CD4-positive, alpha-beta T cell (primary cell): Measurements from ENCODE around the gene PFDN2. TPM values are rescaled to one million over a fixed set of nuclear protein-coding genes. Genes with fewer than 3 reads are reported as not detected.
A peak's percentile ranks its signal among the peaks of the same experiment; 100 is the strongest.

Experiments used
- ATAC-seq: fragments of 200-7000 bp; cut with Tn5 transposase; one replicate; pipeline ENCODE4 v1.10.0; 2022; ENCODE audit warnings: mild to moderate bottlenecking; ENCODE audit not compliant: poor library complexity
- CTCF ChIA-PET: fragments of 350-600 bp; sonication (Branson Sonifier 250); formaldehyde crosslinking; loops from one replicate; lab custom pipeline; 2021; ENCODE audit warnings: antibody characterized with exemption, inconsistent platforms; lab: Charles Lee
- POLR2A ChIA-PET: fragments of 350-600 bp; sonication (Branson Sonifier 250); formaldehyde crosslinking; loops from one replicate; lab custom pipeline; 2021; ENCODE audit warnings: antibody characterized with exemption, inconsistent platforms; lab: Charles Lee
- DNase-seq, 14 experiments: peaks; one replicate each; pipeline ENCODE4 v3.0.0-alpha.2; 2013 to 2020; ENCODE audit warnings: mixed read lengths in 2 of 14
- H3K27ac ChIP-seq, 2 donors: one replicate each; pipeline versions ENCODE4 v1.5.1 to v1.7.0; 2013; ENCODE audit warnings: low read length in 2 of 2, low read depth in 1 of 2, mild to moderate bottlenecking in 1 of 2
- H3K27me3 ChIP-seq, 2 experiments: 1 replicate in 1 of 2; 2 replicates in 1 of 2; pipeline versions ENCODE4 v1.6.1 to v1.7.0; 2013; ENCODE audit warnings: low read length in 2 of 2, control low read depth in 1 of 2, mild to moderate bottlenecking in 1 of 2, moderate library complexity in 1 of 2; ENCODE audit not compliant: insufficient read depth in 2 of 2, control insufficient read depth in 1 of 2
- H3K36me3 ChIP-seq: one replicate; pipeline ENCODE4 v1.6.1; 2013; ENCODE audit warnings: low read length, control low read depth; ENCODE audit not compliant: insufficient read depth
- H3K4me1 ChIP-seq: one replicate; pipeline ENCODE4 v1.6.1; 2013; ENCODE audit warnings: low read length, control low read depth; ENCODE audit not compliant: insufficient read depth
- H3K4me3 ChIP-seq: one replicate; pipeline ENCODE4 v1.5.1; 2013; ENCODE audit warnings: mild to moderate bottlenecking, low read length, moderate library complexity
- H3K9me3 ChIP-seq, 2 experiments: 1 replicate in 1 of 2; 2 replicates in 1 of 2; pipeline versions ENCODE4 v1.6.1 to v1.7.0; 2013; ENCODE audit warnings: low read length in 2 of 2, mild to moderate bottlenecking in 2 of 2, control low read depth in 1 of 2, moderate library complexity in 1 of 2; ENCODE audit not compliant: control insufficient read depth in 1 of 2, insufficient read depth in 1 of 2
- H3K27ac Mint-ChIP-seq: one replicate; pipeline ENCODE4 v1.8.0; 2020; ENCODE audit warnings: mixed read lengths
- H3K27me3 Mint-ChIP-seq: one replicate; pipeline ENCODE4 v1.8.0; 2021; ENCODE audit warnings: mixed read lengths
- H3K36me3 Mint-ChIP-seq: one replicate; pipeline ENCODE4 v1.8.0; 2021; ENCODE audit warnings: low read depth, mixed read lengths
- H3K4me1 Mint-ChIP-seq: one replicate; pipeline ENCODE4 v1.8.0; 2021; ENCODE audit warnings: low read depth, mixed read lengths
- H3K4me3 Mint-ChIP-seq: one replicate; pipeline ENCODE4 v1.8.0; 2020; ENCODE audit warnings: mild to moderate bottlenecking, mixed read lengths
- H3K9me3 Mint-ChIP-seq: one replicate; pipeline ENCODE4 v1.8.0; 2020; ENCODE audit warnings: mixed read lengths
- CTCF ChIP-seq: fragments of 200-600 bp; IDR thresholded peaks from one replicate; pipeline ENCODE4 v1.8.0; 2022; ENCODE audit warnings: antibody characterized with exemption, mild to moderate bottlenecking
- intact Hi-C, 2 experiments: fragments of 100-400 bp; cut with DNase I in 1 of 2; cut with micrococcal nuclease in 1 of 2; formaldehyde crosslinking; loops; one replicate each; pipeline versions ENCODE4 v1.15.1 to v1.9.0; 2023 to 2025; cut with DNase I, micrococcal nuclease
- total RNA-seq, 174 experiments: library from RNA in 2 of 174; stranded (reverse) in 2 of 174; gene quantifications; one replicate each; pipeline ENCODE4 v1.2.3 and lab custom pipeline; 2021 to 2026

Gene PFDN2
- total RNA-seq, 2 experiments from 2014 or later: 46.2 to 57.7 TPM

GRCh38 chr1:161139766-161140165 is 21.9 kb upstream of the PFDN2 start:
- Mint-ChIP-seq H3K27me3 (no peaks in the 10 kb centered on the region), H3K36me3 (no peaks in the 10 kb centered on the region), H3K9me3 (no peaks in the 10 kb centered on the region), H3K27ac (no peak overlapping the region), H3K4me1 (peaks cover 6% of the 10 kb centered on the region), H3K4me3 (no peak overlapping the region)
- ATAC-seq: peak; percentile 72
- ChIA-PET POLR2A (no interaction called here), CTCF (interaction anchor here (1.0 to 1.3 kb wide), 3 partner anchors 15 to 86 kb away, joined by 3 to 5 read pairs (median 3); no protein-coding TSS in a partner anchor)
- DNase-seq: peak in 8 of 14 experiments; percentile 26 to 73 (median 50)
- Histone ChIP-seq H3K27ac (no peak overlapping the region), H3K36me3 (no peaks in the 10 kb centered on the region), H3K4me1 (peaks cover 2% of the 10 kb centered on the region), H3K9me3 (no peaks in the 10 kb centered on the region), H3K27me3 (no peaks in the 10 kb centered on the region), H3K4me3 (no peak overlapping the region)
- peak; percentile 67 for TF ChIP-seq CTCF
- intact Hi-C loops: loop anchor here in 1 of 2 experiments (2.0 to 10.0 kb wide), 3 partner anchors 143 to 855 kb away; partner anchors contain the start of gene PEX19

- ChIA-PET POLR2A (interaction anchor here (1.0 to 3.3 kb wide), 3 partner anchors 11 to 21 kb away, joined by 4 to 11 read pairs (median 4); partner anchors contain the start of genes NIT1, PFDN2 and UFC1), CTCF (interaction anchor here (0.7 to 1.3 kb wide), 3 partner anchors 41 to 67 kb away, joined by 3 to 5 read pairs (median 3); no protein-coding TSS in a partner anchor)
- no peaks in the 10 kb centered on the region for H3K36me3 Mint-ChIP-seq
- peak overlapping the region; percentile 50 for H3K27ac Mint-ChIP-seq
- Histone ChIP-seq H3K4me3 (no peak overlapping the region), H3K27ac (no peak overlapping the region), H3K36me3 (no peaks in the 10 kb centered on the region), H3K9me3 (no peaks in the 10 kb centered on the region), H3K27me3 (no peaks in the 10 kb centered on the region), H3K4me1 (peaks cover 14% of the 10 kb centered on the region)
- ATAC-seq: no peak
- no peak for DNase-seq
- no peak overlapping the region for H3K4me3 Mint-ChIP-seq
- TF ChIP-seq CTCF: no peak
- H3K9me3 Mint-ChIP-seq: no peaks in the 10 kb centered on the region
- intact Hi-C loops: loop anchor here in 1 of 2 experiments (10.0 kb wide), 1 partner anchor 854 kb away; the partner anchor contains the start of gene PEX19
- no peaks in the 10 kb centered on the region for H3K27me3 Mint-ChIP-seq
- H3K4me1 Mint-ChIP-seq: peaks cover 6% of the 10 kb centered on the region
Observed at GRCh38 chr1:161138431-161138830, 20.6 kb upstream of the PFDN2 start.

DNA sequence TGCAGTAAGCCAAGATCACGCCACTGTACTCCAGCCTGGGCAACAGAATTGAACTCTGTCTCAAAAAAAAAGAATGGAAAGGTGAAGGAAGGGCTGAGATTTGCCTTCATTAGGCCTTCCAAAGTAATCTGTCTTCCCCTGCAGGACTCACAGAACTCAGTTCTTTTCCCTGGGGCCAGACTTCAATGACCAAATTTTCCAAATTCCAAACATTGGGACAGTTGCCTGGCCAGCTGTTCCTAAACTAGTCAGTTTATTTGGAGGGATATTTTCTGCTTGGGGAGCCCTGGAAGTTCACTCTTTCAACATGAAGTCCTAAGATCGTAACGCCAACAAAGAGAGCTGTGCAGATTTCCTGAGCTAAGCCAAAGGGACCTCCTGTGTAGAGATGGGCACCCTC is 20.0 kb upstream of the PFDN2 start:
- H3K4me1 ChIP-seq: peaks cover 19% of the 10 kb centered on the region
- peak overlapping the region; percentile 50 for H3K27ac Mint-ChIP-seq
- CTCF ChIA-PET: interaction anchor here (0.7 to 1.7 kb wide), 3 partner anchors 40 to 66 kb away, joined by 3 to 5 read pairs (median 3); no protein-coding TSS in a partner anchor

More for the DNA sequence above, 20.0 kb upstream of the PFDN2 start:
- Mint-ChIP-seq H3K36me3 (no peaks in the 10 kb centered on the region), H3K27me3 (no peaks in the 10 kb centered on the region), H3K4me3 (no peak overlapping the region), H3K9me3 (no peaks in the 10 kb centered on the region), H3K4me1 (peaks cover 6% of the 10 kb centered on the region)
- DNase-seq: no peak
- Histone ChIP-seq H3K27me3 (no peaks in the 10 kb centered on the region), H3K9me3 (no peaks in the 10 kb centered on the region), H3K4me3 (no peak overlapping the region), H3K27ac (no peak overlapping the region), H3K36me3 (no peaks in the 10 kb centered on the region)
- no peak for ATAC-seq
- POLR2A ChIA-PET: interaction anchor here (1.0 to 3.3 kb wide), 3 partner anchors 10 to 20 kb away, joined by 4 to 11 read pairs (median 4); partner anchors contain the start of genes NIT1, PFDN2 and UFC1
- intact Hi-C loops: loop anchor here in 1 of 2 experiments (10.0 kb wide), 1 partner anchor 853 kb away; the partner anchor contains the start of gene PEX19
- no peak for TF ChIP-seq CTCF
